ENCODE measurements around the gene SLC1A4. TPM values are rescaled to one million over a fixed set of nuclear protein-coding genes. Genes with fewer than 3 reads are reported as not detected.
"Not testable (repeated sequence)": the region's sequence is repeated elsewhere in the genome, so short reads cannot be mapped to it uniquely, and the experiment has no call there.

Gene SLC1A4
- total RNA-seq, 2 donors from 2014 or later: 1.7 to 8.0 TPM

DNA sequence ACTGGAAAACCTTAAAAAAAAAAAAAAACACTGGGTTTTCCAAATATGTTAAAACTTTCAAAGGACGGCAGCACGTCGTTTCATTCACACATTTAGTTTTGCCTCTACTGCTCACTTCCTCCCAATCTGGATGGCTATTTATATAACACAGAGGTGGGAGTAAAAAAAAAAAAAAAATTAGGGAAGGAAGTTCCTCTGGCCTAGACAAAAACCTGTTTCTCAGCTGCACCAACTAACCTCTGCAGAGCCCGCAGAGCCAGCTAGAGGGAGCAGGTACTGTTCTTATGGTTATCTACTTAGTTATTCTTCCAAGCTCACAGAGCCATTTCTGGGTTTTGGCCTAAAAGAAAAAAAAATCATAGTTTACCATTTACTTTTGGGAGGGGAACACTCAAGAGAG is 28.1 kb downstream of the SLC1A4 start:
- no peaks in the 10 kb centered on the region for H3K27me3 Mint-ChIP-seq
- no peaks in the 10 kb centered on the region for H3K4me1 Mint-ChIP-seq
- ATAC-seq (peak; percentile 39), DNase-seq (no peak)
- H3K36me3 Mint-ChIP-seq (ENCODE audit: low read depth): peaks cover 5% of the 10 kb centered on the region
- H3K9me3 ChIP-seq (ENCODE audit: control insufficient read depth, low read length, poor library complexity, severe bottlenecking): no peaks in the 10 kb centered on the region
- H3K4me3 Mint-ChIP-seq: no peak overlapping the region
- no peak overlapping the region for H3K27ac Mint-ChIP-seq

DNA sequence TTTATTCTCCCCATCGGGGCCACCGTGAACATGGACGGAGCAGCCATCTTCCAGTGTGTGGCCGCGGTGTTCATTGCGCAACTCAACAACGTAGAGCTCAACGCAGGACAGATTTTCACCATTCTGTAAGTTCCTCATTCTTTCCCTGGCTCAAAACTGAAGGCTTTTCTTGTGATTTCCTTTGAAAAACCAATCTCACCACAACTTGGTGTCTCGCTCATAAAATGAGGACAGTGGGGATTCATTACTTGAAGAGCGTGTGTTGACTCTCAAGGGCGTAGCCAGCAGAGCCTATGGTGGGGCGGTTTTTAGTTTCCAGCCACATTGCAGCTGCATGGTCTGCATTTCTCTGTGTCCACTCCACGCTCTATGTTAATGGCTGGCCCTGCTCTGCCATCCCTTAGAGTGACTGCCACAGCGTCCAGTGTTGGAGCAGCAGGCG is 29.0 kb downstream of the SLC1A4 start:
- H3K9me3 ChIP-seq (ENCODE audit: control insufficient read depth, low read length, poor library complexity, severe bottlenecking): no peaks in the 10 kb centered on the region
- no peak overlapping the region for H3K4me3 Mint-ChIP-seq
- H3K4me1 Mint-ChIP-seq: no peaks in the 10 kb centered on the region
- H3K27ac Mint-ChIP-seq: peak overlapping the region; percentile 54
- DNase-seq: no peak
- peaks cover 3% of the 10 kb centered on the region for H3K36me3 Mint-ChIP-seq (ENCODE audit: low read depth)
- no peak for ATAC-seq
- no peaks in the 10 kb centered on the region for H3K27me3 Mint-ChIP-seq

DNA sequence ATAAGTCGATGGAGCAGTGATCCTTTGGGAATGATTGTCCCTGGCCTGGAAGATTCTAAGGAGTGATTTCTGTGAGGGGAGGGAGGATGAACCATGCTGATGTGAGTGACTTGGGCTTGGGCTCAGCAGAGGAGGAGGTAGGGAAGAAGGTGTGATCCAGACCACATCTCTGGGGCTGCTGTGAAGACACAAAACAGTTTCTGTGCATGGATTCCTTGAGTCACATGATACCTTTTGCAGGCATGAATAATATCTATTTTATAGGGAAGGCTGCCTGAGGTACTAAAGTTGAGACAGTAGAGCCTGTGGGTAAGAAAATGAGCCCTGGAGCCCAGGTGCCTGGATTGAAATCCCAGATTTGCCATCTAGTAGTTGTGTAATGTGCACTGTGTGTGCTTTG is 29.8 kb downstream of the SLC1A4 start:
- Mint-ChIP-seq H3K4me3 (no peak overlapping the region), H3K36me3 (ENCODE audit: low read depth) (peaks cover 2% of the 10 kb centered on the region), H3K27me3 (no peaks in the 10 kb centered on the region), H3K27ac (no peak overlapping the region), H3K4me1 (no peaks in the 10 kb centered on the region)
- ATAC-seq (no peak), DNase-seq (no peak)
- H3K9me3 ChIP-seq (ENCODE audit: control insufficient read depth, low read length, poor library complexity, severe bottlenecking): no peaks in the 10 kb centered on the region

DNA sequence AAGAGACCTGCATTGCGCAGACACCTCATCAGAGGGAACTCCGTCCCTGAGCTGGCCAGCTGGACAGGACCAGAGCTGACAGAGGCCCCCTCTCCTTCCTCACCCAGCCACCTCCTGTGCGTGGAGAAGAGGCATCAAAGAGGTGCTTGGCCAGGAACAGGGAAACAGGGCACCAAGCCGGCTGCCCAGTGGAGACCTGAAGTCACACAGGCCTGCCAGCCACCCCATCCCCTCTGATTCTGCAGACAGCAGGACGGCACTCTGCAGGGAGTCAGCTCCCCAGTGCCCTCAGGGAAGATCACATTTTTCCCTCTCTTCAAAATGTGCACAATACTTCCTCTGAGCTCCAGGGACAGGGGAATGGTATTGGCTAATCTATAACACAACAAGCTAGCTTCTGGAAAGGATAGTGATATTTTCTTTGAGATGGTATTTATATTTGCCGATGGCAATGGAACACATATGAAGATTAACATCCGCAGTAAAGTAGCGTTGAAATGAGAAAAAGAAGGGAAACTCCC is 30.5 kb downstream of the SLC1A4 start:
- H3K9me3 ChIP-seq (ENCODE audit: control insufficient read depth, low read length, poor library complexity, severe bottlenecking): no peaks in the 10 kb centered on the region
- no peaks in the 10 kb centered on the region for H3K4me1 Mint-ChIP-seq
- no peak overlapping the region for H3K27ac Mint-ChIP-seq
- H3K4me3 Mint-ChIP-seq: no peak overlapping the region
- no peak for ATAC-seq
- H3K27me3 Mint-ChIP-seq: no peaks in the 10 kb centered on the region
- peaks cover 2% of the 10 kb centered on the region for H3K36me3 Mint-ChIP-seq (ENCODE audit: low read depth)
- no peak for DNase-seq

DNA sequence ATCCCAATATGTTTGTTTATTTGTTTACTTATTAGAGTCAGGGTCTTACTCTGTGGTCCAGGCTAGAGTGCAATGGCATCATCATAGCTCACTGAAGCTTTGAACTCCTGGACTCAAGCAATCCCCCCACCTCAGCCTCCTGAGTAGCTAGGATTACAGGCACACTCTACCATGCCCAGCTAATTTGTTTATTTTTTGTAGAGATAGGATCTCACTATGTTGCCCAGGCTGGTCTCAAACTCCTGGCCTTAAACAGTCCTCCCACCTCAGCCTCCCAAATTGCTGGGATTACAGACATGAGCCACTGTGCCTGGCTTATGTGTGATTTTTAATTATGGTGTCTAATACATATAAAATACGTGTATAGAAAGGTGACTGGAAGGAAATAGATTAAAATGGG is 31.1 kb downstream of the SLC1A4 start:
- H3K9me3 ChIP-seq (ENCODE audit: control insufficient read depth, low read length, poor library complexity, severe bottlenecking); H3K27me3 Mint-ChIP-seq; H3K27ac Mint-ChIP-seq; DNase-seq; H3K4me1 Mint-ChIP-seq; H3K4me3 Mint-ChIP-seq; H3K36me3 Mint-ChIP-seq (ENCODE audit: low read depth); ATAC-seq: not testable (repeated sequence)

DNA sequence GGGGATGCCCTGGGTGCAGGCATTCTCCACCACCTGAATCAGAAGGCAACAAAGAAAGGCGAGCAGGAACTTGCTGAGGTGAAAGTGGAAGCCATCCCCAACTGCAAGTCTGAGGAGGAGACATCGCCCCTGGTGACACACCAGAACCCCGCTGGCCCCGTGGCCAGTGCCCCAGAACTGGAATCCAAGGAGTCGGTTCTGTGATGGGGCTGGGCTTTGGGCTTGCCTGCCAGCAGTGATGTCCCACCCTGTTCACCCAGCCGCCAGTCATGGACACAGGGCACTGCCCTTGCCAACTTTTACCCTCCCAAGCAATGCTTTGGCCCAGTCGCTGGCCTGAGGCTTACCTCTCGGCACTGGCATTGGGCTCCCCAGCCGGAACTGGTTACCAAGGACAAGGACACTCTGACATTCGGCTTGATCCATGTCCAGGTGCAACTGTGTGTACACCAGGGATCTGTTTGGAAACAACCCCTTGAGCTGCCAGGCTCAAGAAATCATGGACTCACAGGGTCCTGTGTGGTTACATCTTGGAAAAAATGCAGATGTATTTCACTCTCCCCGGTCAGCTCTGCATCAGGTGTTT is 31.8 kb downstream of the SLC1A4 start:
- H3K4me1 Mint-ChIP-seq: no peaks in the 10 kb centered on the region
- DNase-seq: no peak
- ATAC-seq: no peak
- no peaks in the 10 kb centered on the region for H3K27me3 Mint-ChIP-seq
- H3K4me3 Mint-ChIP-seq: no peak overlapping the region
- H3K9me3 ChIP-seq (ENCODE audit: control insufficient read depth, low read length, poor library complexity, severe bottlenecking): no peaks in the 10 kb centered on the region
- H3K27ac Mint-ChIP-seq: no peak overlapping the region
- peaks cover 2% of the 10 kb centered on the region for H3K36me3 Mint-ChIP-seq (ENCODE audit: low read depth)

DNA sequence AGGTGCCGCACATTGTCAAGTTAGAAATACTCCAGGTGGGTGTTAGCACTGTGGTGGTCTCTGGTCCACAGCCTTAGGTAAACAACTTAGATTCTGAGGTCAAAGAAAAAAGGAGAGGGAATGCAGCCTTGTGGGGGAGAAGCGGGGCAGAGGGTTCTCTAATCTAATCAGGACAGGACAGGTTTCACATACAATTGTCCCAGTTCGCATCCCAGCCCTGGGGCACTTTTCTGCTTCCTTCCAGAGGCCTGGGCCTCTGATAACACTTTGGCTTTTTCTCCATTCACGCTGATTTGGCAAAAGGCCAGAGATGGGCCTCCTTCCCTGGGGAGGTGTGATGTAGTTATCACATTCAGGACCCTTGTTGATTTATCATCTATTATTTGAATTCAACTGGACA is 32.5 kb downstream of the SLC1A4 start:
- DNase-seq (no peak), ATAC-seq (no peak)
- Mint-ChIP-seq H3K4me3 (no peak overlapping the region), H3K4me1 (no peaks in the 10 kb centered on the region), H3K27me3 (no peaks in the 10 kb centered on the region), H3K36me3 (ENCODE audit: low read depth) (peaks cover 2% of the 10 kb centered on the region), H3K27ac (peak overlapping the region; percentile 62)
- H3K9me3 ChIP-seq (ENCODE audit: control insufficient read depth, low read length, poor library complexity, severe bottlenecking): no peaks in the 10 kb centered on the region

DNA sequence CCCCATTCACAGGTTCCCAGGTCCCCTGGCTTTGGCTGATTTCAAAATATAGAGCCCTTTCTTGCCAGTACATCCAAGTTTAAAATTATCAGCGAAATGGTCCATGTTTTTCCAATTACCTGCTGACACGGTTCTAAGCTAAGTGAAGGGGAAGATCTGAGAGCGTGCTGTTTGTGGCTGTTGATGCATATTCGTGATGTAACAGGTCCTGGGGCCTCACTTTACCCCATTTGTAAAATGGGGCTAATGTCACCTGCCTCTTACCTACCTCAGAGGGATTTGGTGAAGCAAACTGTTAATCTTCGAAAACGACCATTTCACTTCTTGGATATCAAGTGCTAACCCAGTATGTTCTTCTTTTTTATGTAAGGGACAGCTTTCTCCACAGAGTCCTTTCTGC is 33.0 kb downstream of the SLC1A4 start:
- no peak for ATAC-seq
- no peak overlapping the region for H3K4me3 Mint-ChIP-seq
- no peaks in the 10 kb centered on the region for H3K9me3 ChIP-seq (ENCODE audit: control insufficient read depth, low read length, poor library complexity, severe bottlenecking)
- H3K27me3 Mint-ChIP-seq: no peaks in the 10 kb centered on the region
- H3K4me1 Mint-ChIP-seq: no peaks in the 10 kb centered on the region
- H3K36me3 Mint-ChIP-seq (ENCODE audit: low read depth): peaks cover 2% of the 10 kb centered on the region
- H3K27ac Mint-ChIP-seq: peak overlapping the region; percentile 62
- no peak for DNase-seq

DNA sequence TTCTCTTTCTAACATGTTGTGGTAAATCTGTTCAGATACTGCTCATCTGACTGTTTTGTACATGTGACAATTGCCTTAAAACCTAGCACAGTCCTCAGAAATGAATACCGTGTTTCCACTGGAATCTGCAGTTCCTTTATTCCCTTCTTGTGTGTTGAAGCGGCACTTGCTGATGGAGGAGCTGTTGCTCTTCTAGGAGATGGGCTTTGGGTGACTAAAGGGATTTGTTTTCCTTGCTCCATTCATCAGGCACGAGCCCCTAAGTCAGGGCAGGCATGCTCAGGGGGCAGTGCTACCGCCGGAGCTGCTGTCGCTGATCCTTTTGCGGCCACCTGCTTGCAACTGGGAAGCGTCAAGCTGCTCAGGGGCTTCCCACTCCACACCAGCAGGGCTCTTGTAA is 34.5 kb downstream of the SLC1A4 start:
- no peaks in the 10 kb centered on the region for H3K27me3 Mint-ChIP-seq
- no peak overlapping the region for H3K27ac Mint-ChIP-seq
- H3K4me1 Mint-ChIP-seq: no peaks in the 10 kb centered on the region
- ATAC-seq: no peak
- no peaks in the 10 kb centered on the region for H3K36me3 Mint-ChIP-seq (ENCODE audit: low read depth)
- no peaks in the 10 kb centered on the region for H3K9me3 ChIP-seq (ENCODE audit: control insufficient read depth, low read length, poor library complexity, severe bottlenecking)
- no peak overlapping the region for H3K4me3 Mint-ChIP-seq
- DNase-seq: no peak

DNA sequence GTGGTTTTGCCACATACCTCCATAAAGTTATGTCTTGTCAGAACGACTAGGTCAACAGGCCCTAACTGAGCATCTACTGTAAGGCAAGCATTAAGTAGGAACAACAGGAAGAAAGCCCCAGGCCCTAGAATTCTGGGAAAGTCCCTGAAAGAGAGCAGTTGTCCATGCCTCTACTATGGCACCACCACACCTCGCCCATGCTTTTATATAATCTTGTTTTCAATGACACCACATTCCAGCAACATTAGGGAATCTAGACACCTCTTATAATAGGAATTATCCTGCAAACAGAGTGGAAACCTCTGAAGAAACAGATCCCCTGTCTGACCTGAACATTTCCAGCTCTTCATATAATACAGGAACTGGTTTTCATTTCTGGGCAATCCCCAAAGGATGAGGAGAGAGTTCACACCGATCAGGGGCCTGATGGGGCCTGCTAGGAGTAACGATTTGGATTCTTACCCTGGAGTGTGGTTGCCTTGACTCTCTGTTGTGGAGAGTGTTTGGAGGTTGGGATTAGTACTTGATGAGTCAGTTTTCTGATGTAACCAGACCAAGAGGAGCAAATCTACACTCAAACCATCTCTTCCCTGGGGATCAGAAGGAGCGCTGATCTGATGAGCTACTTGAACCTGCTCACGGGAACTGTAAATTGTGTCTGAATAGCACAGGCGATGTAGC is 35.1 kb downstream of the SLC1A4 start:
- ATAC-seq: no peak
- H3K27ac Mint-ChIP-seq: no peak overlapping the region
- no peaks in the 10 kb centered on the region for H3K27me3 Mint-ChIP-seq

DNA sequence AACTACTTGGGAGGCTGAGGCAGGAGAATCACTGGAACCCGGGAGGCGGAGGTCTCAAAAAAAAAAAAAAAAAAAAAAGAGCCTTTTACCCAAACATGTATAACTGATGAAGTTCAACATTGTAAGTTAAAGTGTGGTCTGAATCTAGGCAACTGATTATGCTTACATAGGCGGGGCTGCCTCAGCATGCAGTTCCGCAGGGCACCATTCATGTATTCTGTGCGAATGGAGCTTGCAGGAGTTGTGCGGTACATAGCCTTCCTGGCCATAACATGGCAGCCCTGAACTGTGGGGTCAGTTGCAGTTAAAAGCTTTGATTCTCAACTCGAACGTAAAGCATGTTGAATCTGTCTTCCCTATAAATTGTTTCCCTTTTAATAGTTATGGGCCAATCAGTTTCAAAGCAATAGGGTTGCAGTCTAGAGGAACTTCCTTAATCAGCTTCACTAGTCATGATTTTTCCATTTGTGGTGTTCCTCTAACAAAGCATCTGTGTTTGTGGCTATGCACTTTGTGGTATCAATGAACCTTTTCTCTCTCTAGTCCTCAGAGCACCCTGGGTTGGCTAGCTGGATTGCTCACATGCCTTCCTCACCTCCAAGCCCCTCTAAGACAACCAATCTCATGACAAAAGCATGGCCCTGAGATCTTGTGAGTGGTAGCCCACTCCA is 36.4 kb downstream of the SLC1A4 start:
- no peak for ATAC-seq
- peaks cover 2% of the 10 kb centered on the region for H3K4me1 Mint-ChIP-seq
- no peak overlapping the region for H3K27ac Mint-ChIP-seq

More for the DNA sequence above, 35.1 kb downstream of the SLC1A4 start:
- H3K4me1 Mint-ChIP-seq: no peaks in the 10 kb centered on the region
- no peak for DNase-seq
- no peaks in the 10 kb centered on the region for H3K36me3 Mint-ChIP-seq (ENCODE audit: low read depth)
- no peaks in the 10 kb centered on the region for H3K9me3 ChIP-seq (ENCODE audit: control insufficient read depth, low read length, poor library complexity, severe bottlenecking)
- no peak overlapping the region for H3K4me3 Mint-ChIP-seq

DNA sequence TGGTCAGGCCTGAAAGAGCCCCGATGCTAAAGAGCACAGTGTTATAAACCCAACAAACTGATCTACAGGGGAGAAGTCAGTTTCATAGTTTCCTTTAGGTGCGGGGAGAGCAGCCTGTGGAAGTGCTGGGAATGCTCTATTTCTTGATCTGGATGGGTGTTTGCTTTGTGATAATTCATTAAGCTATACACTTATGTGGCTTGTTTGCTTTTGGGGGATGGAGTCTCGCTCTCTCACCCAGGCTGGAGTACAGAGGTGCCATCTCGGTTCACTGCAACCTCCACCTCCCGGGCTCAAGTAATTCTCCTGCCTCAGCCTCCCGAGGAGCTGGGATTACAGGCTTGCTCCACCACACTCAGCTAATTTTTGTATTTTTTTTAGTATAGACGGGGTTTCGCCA is 37.0 kb downstream of the SLC1A4 start:
- ATAC-seq (no peak), DNase-seq (no peak)
- H3K27me3 Mint-ChIP-seq: no peaks in the 10 kb centered on the region
- H3K27ac Mint-ChIP-seq: no peak overlapping the region
- no peak overlapping the region for H3K4me3 Mint-ChIP-seq
- no peaks in the 10 kb centered on the region for H3K36me3 Mint-ChIP-seq (ENCODE audit: low read depth)
- peaks cover 8% of the 10 kb centered on the region for H3K4me1 Mint-ChIP-seq
- H3K9me3 ChIP-seq (ENCODE audit: control insufficient read depth, low read length, poor library complexity, severe bottlenecking): no peaks in the 10 kb centered on the region

More for the DNA sequence above, 36.4 kb downstream of the SLC1A4 start:
- no peaks in the 10 kb centered on the region for H3K9me3 ChIP-seq (ENCODE audit: control insufficient read depth, low read length, poor library complexity, severe bottlenecking)
- Mint-ChIP-seq H3K36me3 (ENCODE audit: low read depth) (no peaks in the 10 kb centered on the region), H3K4me3 (no peak overlapping the region), H3K27me3 (no peaks in the 10 kb centered on the region)
- no peak for DNase-seq

DNA sequence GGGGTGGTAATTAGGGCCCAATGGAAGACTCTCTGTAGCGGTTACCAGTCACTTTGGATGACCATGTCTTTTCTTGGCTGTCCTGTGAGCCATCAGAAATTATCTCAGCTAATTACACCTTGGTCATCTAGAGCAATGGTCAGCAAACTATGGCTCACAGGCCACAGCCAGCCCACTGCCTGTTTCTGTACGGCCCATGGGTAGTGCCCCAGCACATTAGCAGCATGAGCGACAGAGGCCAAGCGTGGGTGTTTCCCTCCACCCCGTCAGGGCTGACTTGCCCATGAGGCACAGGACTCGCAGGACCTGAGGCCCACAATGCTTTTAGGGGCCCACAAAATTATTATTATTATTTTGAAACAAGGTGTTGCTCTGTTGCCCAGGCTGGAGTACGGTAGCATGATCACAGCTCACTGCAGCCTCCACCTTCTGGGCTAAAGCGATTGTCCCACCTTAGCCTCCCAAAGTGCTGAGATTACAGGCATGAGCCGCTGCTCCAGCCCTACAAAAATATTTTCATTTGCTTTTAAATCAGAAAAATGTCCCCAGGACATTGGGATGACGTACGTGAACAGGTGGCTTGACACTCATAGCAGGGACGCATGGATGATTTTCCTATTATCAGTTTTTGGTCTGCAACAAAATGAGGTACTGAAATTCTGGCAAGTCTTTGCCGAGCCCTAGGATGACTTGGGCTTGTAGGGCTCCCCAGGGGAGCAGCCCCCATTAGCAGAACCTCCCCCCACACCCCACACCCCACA is 37.7 kb downstream of the SLC1A4 start:
- Mint-ChIP-seq H3K36me3 (ENCODE audit: low read depth) (no peaks in the 10 kb centered on the region), H3K4me1 (peaks cover 15% of the 10 kb centered on the region), H3K27me3 (no peaks in the 10 kb centered on the region), H3K4me3 (no peak overlapping the region), H3K27ac (no peak overlapping the region)
- ATAC-seq (peak; percentile 55), DNase-seq (no peak)
- no peaks in the 10 kb centered on the region for H3K9me3 ChIP-seq (ENCODE audit: control insufficient read depth, low read length, poor library complexity, severe bottlenecking)

Data from T-helper 17 cell (primary cell).